H1 (cell line): Measurements from ENCODE around the gene INTS15. TPM values are rescaled to one million over a fixed set of nuclear protein-coding genes. Genes with fewer than 3 reads are reported as not detected.

ENCODE experiments used
- CREB1 ChIP-seq: IDR thresholded peaks from 2 replicates; pipeline ENCODE4 v1.6.1; 2012; ENCODE audit warnings: inconsistent platforms
- RAD21 ChIP-seq, 2 experiments: IDR thresholded peaks in 1 of 2; conservative IDR thresholded peaks in 1 of 2; 2 replicates each; pipeline ENCODE4 v1.6.1; 2011; ENCODE audit warnings: low read depth in 2 of 2, low read length in 2 of 2, improper control_type of control experiment in 1 of 2, inconsistent platforms in 1 of 2, mild to moderate bottlenecking in 1 of 2, moderate library complexity in 1 of 2
- SP2 ChIP-seq: IDR thresholded peaks from 2 replicates; pipeline ENCODE4 v1.6.1; 2012; ENCODE audit warnings: mild to moderate bottlenecking, low read length, inconsistent platforms
- TEAD4 ChIP-seq: IDR thresholded peaks from 2 replicates; pipeline ENCODE4 v1.6.1; 2012; ENCODE audit warnings: low read depth, low read length, inconsistent platforms, mixed read lengths
- YY1 ChIP-seq: IDR thresholded peaks from 2 replicates; pipeline ENCODE4 v1.6.1; 2011; ENCODE audit warnings: low read depth, mild to moderate bottlenecking, low read length
- polyA plus RNA-seq, 7 experiments: library from polyadenylated mRNA; depleted of rRNA in 3 of 7; stranded (reverse) in 5 of 7; unstranded in 2 of 7; fragments of >200 nt in 5 of 7; fragments of 200-250 nt in 2 of 7; gene quantifications; 1 replicate in 5 of 7; 2 replicates in 1 of 7; 4 replicates in 1 of 7; pipeline versions ENCODE4 v1.2.1 to v1.2.3, GENCODE V29; 2011 to 2013; ENCODE audit warnings: missing spikeins in 2 of 7, mixed read lengths in 2 of 7
- total RNA-seq: library from RNA; stranded (reverse); fragmentation: NEBNext Ultra II Directional; extraction: Animal tissue kit (Norgen Biotek cat#: 25700); gene quantifications from 2 replicates; pipeline ENCODE4 v1.2.1, GENCODE V29; 2021

INTS15 gene
- total and polyA plus RNA-seq, 2 of the 8 experiments (the other 6 are each of a cell fraction or from before 2014, with no cell fraction given): 23.0 to 25.7 TPM

GRCh38 chr7:6612819-6613218, 23.0 kb downstream of the INTS15 start (continued):
- no peak for TF ChIP-seq SP2
- no peak for TF ChIP-seq TEAD4
- no peak for TF ChIP-seq RAD21 (IDR thresholded peaks at IDR 0.05 in 1 of 2, conservative IDR thresholded peaks at IDR 0.05 in 1 of 2; ENCODE audit: low read depth in 2 of 2, low read length in 2 of 2)
- no peak for TF ChIP-seq YY1
- no peak for TF ChIP-seq CREB1
